ENCODE measurements around the gene GTF2E1.

DNA sequence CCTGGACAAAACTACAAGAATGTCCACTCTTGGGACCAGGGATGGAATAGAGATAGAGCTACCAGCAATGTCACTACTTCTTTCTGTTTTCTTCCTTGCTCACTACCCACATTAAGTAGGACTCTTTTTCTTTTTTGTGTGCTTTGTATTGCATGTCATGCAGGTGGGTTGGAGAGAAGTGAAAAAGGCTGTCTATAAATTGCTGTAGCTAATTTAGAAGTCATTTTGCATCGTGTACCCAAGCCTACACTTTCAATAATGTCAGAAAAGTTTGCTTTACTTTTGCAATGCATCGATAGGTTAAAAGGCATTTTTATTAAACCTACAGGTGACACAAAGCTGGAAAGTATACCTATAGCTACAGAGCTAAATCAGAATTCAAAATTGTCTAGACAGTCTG lies 58.9 kb downstream of the GTF2E1 start:
- no peak for TF ChIP-seq CTCF (optimal IDR thresholded peaks at IDR 0.05 in 1 of 3, IDR thresholded peaks at IDR 0.05 in 1 of 3, conservative IDR thresholded peaks at IDR 0.05 in 1 of 3; ENCODE audit: extremely low read depth in 1 of 3, insufficient read depth in 2 of 3, low read length in 3 of 3)
- no peak for TF ChIP-seq EZH2 (IDR thresholded peaks at IDR 0.05; ENCODE audit: low read length)
